H1 (cell line): Measurements from ENCODE around the gene ADCY6. TPM values are rescaled to one million over a fixed set of nuclear protein-coding genes. Genes with fewer than 3 reads are reported as not detected.
A peak's percentile ranks its signal among the peaks of the same experiment; 100 is the strongest.

Experiments used
- CTCF ChIA-PET: fragments of 300-600 bp; sonication (Branson Sonifier 250); formaldehyde crosslinking; loops from one replicate; lab custom pipeline; 2021; ENCODE audit not compliant: partially characterized antibody; lab: Charles Lee
- POLR2A ChIA-PET: fragments of 300-600 bp; sonication (Branson Sonifier 250); formaldehyde crosslinking; loops from one replicate; lab custom pipeline; 2021; ENCODE audit warnings: inconsistent platforms; ENCODE audit not compliant: partially characterized antibody; lab: Charles Lee
- DNase-seq, 2 experiments: peaks; one replicate each; pipeline versions ENCODE4 v3.0.0 to v3.0.0-alpha.2; 2010 to 2022; ENCODE audit warnings: low spot score in 2 of 2, low read depth in 1 of 2, mixed read lengths in 1 of 2
- FAIRE-seq: peaks from 2 replicates; lab custom pipeline; 2011; peaks lifted over from hg19 to GRCh38; lab: Jason Lieb, UNC
- H2AFZ ChIP-seq: 2 replicates; pipeline ENCODE4 v1.8.1; 2012; ENCODE audit warnings: low read length, inconsistent platforms
- H2AK5ac ChIP-seq: 2 replicates; pipeline ENCODE4 v1.6.1; 2013; ENCODE audit warnings: low read depth, low read length
- H2BK120ac ChIP-seq: replicated peaks from 2 replicates; pipeline ENCODE3; 2013; ENCODE audit warnings: low read depth, low read length, inconsistent platforms
- H2BK12ac ChIP-seq: 2 replicates; pipeline ENCODE4 v1.6.1; 2013; ENCODE audit warnings: low read depth, low read length
- H2BK15ac ChIP-seq: 2 replicates; pipeline ENCODE4 v1.6.1; 2013; ENCODE audit warnings: low read length
- H2BK20ac ChIP-seq: 2 replicates; pipeline ENCODE4 v1.6.1; 2013; ENCODE audit warnings: low read length
- H2BK5ac ChIP-seq: 2 replicates; pipeline ENCODE4 v1.6.1; 2013; ENCODE audit warnings: low read depth, low read length
- H3K14ac ChIP-seq: 2 replicates; pipeline ENCODE4 v1.6.1; 2013; ENCODE audit warnings: inconsistent platforms; ENCODE audit not compliant: insufficient read length
- H3K18ac ChIP-seq: 2 replicates; pipeline ENCODE4 v1.6.1; 2013; ENCODE audit warnings: low read length; ENCODE audit errors: extremely low read depth
- H3K23ac ChIP-seq: 2 replicates; pipeline ENCODE4 v1.6.1; 2013; ENCODE audit warnings: inconsistent platforms; ENCODE audit not compliant: insufficient read length
- H3K23me2 ChIP-seq: 2 replicates; pipeline ENCODE4 v1.6.1; 2013; ENCODE audit warnings: low read depth, low read length
- H3K27ac ChIP-seq: 2 replicates; pipeline ENCODE4 v1.6.1; 2011; ENCODE audit warnings: low read depth, low read length, inconsistent platforms
- H3K27me3 ChIP-seq, 4 experiments: replicated peaks in 1 of 4; 1 replicate in 1 of 4; 2 replicates in 3 of 4; pipeline versions ENCODE4 v1.6.1 to v1.8.1; 2011 to 2013; ENCODE audit warnings: low read length in 3 of 4, mild to moderate bottlenecking in 3 of 4, inconsistent platforms in 2 of 4, mixed read lengths in 2 of 4, moderate library complexity in 1 of 4; ENCODE audit not compliant: control insufficient read depth in 3 of 4, insufficient read depth in 3 of 4; ENCODE audit errors: extremely low read depth in 1 of 4
- H3K36me3 ChIP-seq, 4 experiments: 2 replicates each; pipeline versions ENCODE4 v1.6.1 to v1.8.1; 2011 to 2013; ENCODE audit warnings: mild to moderate bottlenecking in 4 of 4, low read length in 3 of 4, moderate library complexity in 2 of 4, control low read depth in 1 of 4, inconsistent platforms in 1 of 4; ENCODE audit not compliant: insufficient read depth in 4 of 4, control insufficient read depth in 2 of 4
- H3K4ac ChIP-seq: replicated peaks from 2 replicates; pipeline ENCODE3; 2013; ENCODE audit warnings: low read length, low read depth, mixed read lengths, inconsistent platforms; ENCODE audit not compliant: insufficient read length
- H3K4me1 ChIP-seq, 4 experiments: replicated peaks in 1 of 4; 1 replicate in 1 of 4; 2 replicates in 3 of 4; pipeline versions ENCODE4 v1.6.1 to v1.8.1; 2011 to 2013; ENCODE audit warnings: low read length in 3 of 4, inconsistent platforms in 2 of 4, mixed read lengths in 1 of 4; ENCODE audit not compliant: insufficient read depth in 4 of 4, control insufficient read depth in 3 of 4
- H3K4me2 ChIP-seq, 2 experiments: 2 replicates each; pipeline versions ENCODE4 v1.6.1 to v1.8.1; 2011 to 2013; ENCODE audit warnings: low read depth in 2 of 2, low read length in 2 of 2, control low read depth in 1 of 2, inconsistent platforms in 1 of 2, mild to moderate bottlenecking in 1 of 2; ENCODE audit not compliant: insufficient read depth in 1 of 2
- H3K4me3 ChIP-seq, 4 experiments: fragments of 200-600, 300-600 bp in 1 of 4; sonication (generic), shearing (Covaris generic), sonication (Bioruptor Twin) in 1 of 4; 2 replicates each; pipeline versions ENCODE4 v1.5.1 to v1.8.1; 2011 to 2016; ENCODE audit warnings: low read length in 4 of 4, low read depth in 3 of 4, control low read depth in 2 of 4, inconsistent platforms in 2 of 4, mild to moderate bottlenecking in 2 of 4, mixed read lengths in 1 of 4, moderate library complexity in 1 of 4; ENCODE audit not compliant: insufficient read depth in 2 of 4; ENCODE audit errors: extremely low read depth in 1 of 4
- H3K56ac ChIP-seq: replicated peaks from 2 replicates; pipeline ENCODE3; 2013; ENCODE audit warnings: low read depth, mild to moderate bottlenecking, mixed read lengths, low read length, inconsistent platforms; ENCODE audit not compliant: insufficient read length
- H3K79me1 ChIP-seq: 2 replicates; pipeline ENCODE4 v1.6.1; 2013; ENCODE audit warnings: low read depth, low read length, control low read depth
- H3K79me2 ChIP-seq, 2 experiments: 2 replicates each; pipeline versions ENCODE4 v1.6.1 to v1.8.1; 2012 to 2013; ENCODE audit warnings: low read length in 2 of 2, mild to moderate bottlenecking in 2 of 2, inconsistent platforms in 1 of 2; ENCODE audit not compliant: insufficient read depth in 2 of 2, control insufficient read depth in 1 of 2
- H3K9ac ChIP-seq, 4 experiments: replicated peaks in 1 of 4; 1 replicate in 1 of 4; 2 replicates in 3 of 4; pipeline versions ENCODE4 v1.6.1 to v1.8.1; 2011 to 2013; ENCODE audit warnings: low read depth in 3 of 4, low read length in 3 of 4, control low read depth in 2 of 4, mild to moderate bottlenecking in 2 of 4, moderate library complexity in 2 of 4, inconsistent platforms in 1 of 4; ENCODE audit errors: extremely low read depth in 1 of 4
- H3K9me3 ChIP-seq, 2 experiments: 2 replicates each; pipeline versions ENCODE4 v1.6.1 to v1.8.1; 2012 to 2013; ENCODE audit warnings: mild to moderate bottlenecking in 2 of 2, moderate library complexity in 2 of 2, control low read depth in 1 of 2, inconsistent platforms in 1 of 2, low read depth in 1 of 2, low read length in 1 of 2, mixed read lengths in 1 of 2; ENCODE audit not compliant: insufficient read depth in 2 of 2
- H4K20me1 ChIP-seq, 2 experiments: replicated peaks in 1 of 2; 2 replicates each; pipeline versions ENCODE3 to v1.8.1; 2011 to 2013; ENCODE audit warnings: inconsistent platforms in 2 of 2, low read length in 2 of 2, mild to moderate bottlenecking in 1 of 2; ENCODE audit not compliant: insufficient read depth in 2 of 2, control insufficient read depth in 1 of 2
- H4K5ac ChIP-seq: 2 replicates; pipeline ENCODE4 v1.6.1; 2013; ENCODE audit warnings: low read length, low read depth, mixed read lengths, inconsistent platforms; ENCODE audit not compliant: insufficient read length
- H4K8ac ChIP-seq: 2 replicates; pipeline ENCODE4 v1.8.0; 2013; ENCODE audit warnings: mild to moderate bottlenecking, moderate library complexity, low read length, inconsistent platforms; ENCODE audit not compliant: insufficient read depth; ENCODE audit errors: extremely low read depth
- H4K91ac ChIP-seq: replicated peaks from 2 replicates; pipeline ENCODE3; 2013; ENCODE audit warnings: low read length, mixed read lengths, inconsistent platforms; ENCODE audit not compliant: insufficient read length
- GTF2F1 ChIP-seq: IDR thresholded peaks from 2 replicates; pipeline ENCODE4 v1.6.1; 2012; ENCODE audit warnings: low read depth, low read length, improper control_type of control experiment, borderline replicate concordance
- NRF1 ChIP-seq: IDR thresholded peaks from 2 replicates; pipeline ENCODE4 v1.6.1; 2011; ENCODE audit warnings: mild to moderate bottlenecking, low read depth, low read length, improper control_type of control experiment
- RBBP5 ChIP-seq: IDR thresholded peaks from 2 replicates; pipeline ENCODE4 v1.7.1; 2012; ENCODE audit warnings: low read depth, mild to moderate bottlenecking, inconsistent platforms, low read length, moderate library complexity, borderline replicate concordance
- SRF ChIP-seq: IDR thresholded peaks from 2 replicates; pipeline ENCODE4 v1.6.1; 2011; ENCODE audit warnings: mild to moderate bottlenecking, low read depth, low read length, moderate library complexity
- WGBS, 2 experiments: shearing (Covaris generic) in 1 of 2; methylation state at CpG; one replicate each; pipeline versions ENCODE4 v1.1.6 to v1.1.7; 2013 to 2015; ENCODE audit warnings: low lambda C conversion rate in 2 of 2, mixed read lengths in 2 of 2, inconsistent platforms in 1 of 2, low coverage in 1 of 2, missing lambda C conversion rate in 1 of 2; ENCODE audit not compliant: insufficient replicate concordance in 2 of 2, insufficient coverage in 1 of 2, insufficient read length in 1 of 2; ENCODE audit errors: extremely low coverage in 1 of 2, missing lambda C conversion rate in 1 of 2; 5-methylcytosine and 5-hydroxymethylcytosine counted together
- polyA plus RNA-seq, 7 experiments: library from polyadenylated mRNA; depleted of rRNA in 3 of 7; stranded (reverse) in 5 of 7; unstranded in 2 of 7; fragments of >200 nt in 5 of 7; fragments of 200-250 nt in 2 of 7; gene quantifications; 1 replicate in 5 of 7; 2 replicates in 1 of 7; 4 replicates in 1 of 7; pipeline versions ENCODE4 v1.2.1 to v1.2.3, GENCODE V29; 2011 to 2013; ENCODE audit warnings: missing spikeins in 2 of 7, mixed read lengths in 2 of 7
- total RNA-seq: library from RNA; stranded (reverse); fragmentation: NEBNext Ultra II Directional; extraction: Animal tissue kit (Norgen Biotek cat#: 25700); gene quantifications from 2 replicates; pipeline ENCODE4 v1.2.1, GENCODE V29; 2021

The ADCY6 gene
- total and polyA plus RNA-seq, 2 of the 8 experiments (the other 6 are each of a cell fraction or from before 2014, with no cell fraction given): 11.7 to 17.5 TPM

DNA sequence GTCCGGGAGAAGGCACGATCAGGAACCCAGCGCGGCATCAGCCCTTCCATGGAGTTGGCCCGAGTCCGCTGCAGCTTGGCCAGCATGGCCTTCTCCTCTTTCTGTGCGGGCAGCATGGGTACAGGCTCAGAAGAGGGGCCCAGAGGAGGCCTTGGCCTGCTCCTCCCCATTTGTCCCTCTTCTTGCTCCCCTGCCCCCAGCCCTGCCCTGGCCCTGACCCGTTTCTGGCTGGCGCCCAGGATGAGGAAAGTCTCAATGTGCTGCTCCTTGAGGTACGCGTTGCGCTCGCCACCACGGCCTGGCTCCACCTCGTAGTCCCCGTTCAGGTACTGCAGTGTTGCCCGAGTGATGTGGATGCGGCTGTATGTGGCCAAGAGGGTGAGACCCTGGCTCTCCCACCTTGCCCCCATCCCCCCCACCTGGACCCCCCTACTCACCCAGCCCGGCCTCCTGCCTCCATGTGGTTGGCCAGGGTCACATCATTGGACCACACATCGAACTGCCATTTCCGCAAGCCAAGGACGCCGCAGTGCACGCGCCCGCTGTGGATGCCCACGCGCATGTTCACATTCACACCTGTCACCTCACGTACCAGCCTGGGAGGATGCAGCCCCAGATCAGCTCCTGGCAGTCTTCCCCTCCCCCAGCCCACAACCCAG, 12.8 kb downstream of the ADCY6 start:
- Histone ChIP-seq H4K91ac (no peak overlapping the region), H3K4me3 (no peak overlapping the region), H2AK5ac (no peak overlapping the region), H3K18ac (no peak overlapping the region), H3K23me2 (no peaks in the 10 kb centered on the region), H3K4me1 (peaks cover 0 to 14% (median 11%) of the 10 kb centered on the region in 4 experiments; a peak in 6 of 7 replicates), H2BK15ac (no peak overlapping the region), H4K5ac (no peak overlapping the region), H3K4ac (no peak overlapping the region), H3K4me2 (no peak overlapping the region), H2BK5ac (no peak overlapping the region), H3K27me3 (no peaks in the 10 kb centered on the region), H2BK20ac (no peak overlapping the region), H3K36me3 (peaks cover 2 to 46% (median 27%) of the 10 kb centered on the region in 4 experiments; a peak in 7 of 8 replicates), H3K23ac (no peak overlapping the region), H3K27ac (no peak overlapping the region), H4K20me1 (peaks cover 0 to 5% of the 10 kb centered on the region in 2 experiments), H2AFZ (no peak overlapping the region), H3K79me1 (0 out of 2 replicates have a peak, but pooled peaks cover 2% of the 10 kb centered on the region), H3K56ac (no peak overlapping the region), H3K79me2 (no peaks in the 10 kb centered on the region), H3K14ac (no peak overlapping the region), H3K9ac (no peak overlapping the region), H2BK12ac (0 out of 2 replicates have a peak overlapping the region, but pooled peaks have one; percentile 60), H3K9me3 (no peaks in the 10 kb centered on the region), H4K8ac (no peak overlapping the region), H2BK120ac (no peak overlapping the region)
- DNase-seq (no peak), FAIRE-seq (no peak)
- WGBS, 2 experiments: 95% methylated on average over 25 of the region's 29 CpGs; no CpG with 5 or more reads in 1 of the 2 experiments
- ChIA-PET CTCF (interaction anchor here (0.8 to 2.6 kb wide), 3 partner anchors 9 to 38 kb away, joined by 3 to 12 read pairs (median 5); no protein-coding TSS in a partner anchor), POLR2A (interaction anchor here (1.0 kb wide), 1 partner anchor 10 kb away, joined by 3 read pairs; no protein-coding TSS in a partner anchor)
- TF ChIP-seq NRF1 (no peak), RBBP5 (no peak), GTF2F1 (no peak), SRF (no peak)
